GM12865 (cell line): Measurements from ENCODE around the gene KIF26B.

ENCODE experiments used
- DNase-seq: peaks from one replicate; pipeline ENCODE4 v3.0.0; 2010; ENCODE audit warnings: low read depth
- H3K4me3 ChIP-seq: 2 replicates; pipeline ENCODE4 v1.5.1; 2011; ENCODE audit warnings: mild to moderate bottlenecking, low read depth, low read length, control low read depth
- TF ChIP-seq, protein P1 (sequence below): IDR thresholded peaks from 2 replicates; pipeline ENCODE4 v1.5.1; 2011; ENCODE audit warnings: low read length, control low read depth, low read depth, inconsistent platforms; ENCODE audit not compliant: insufficient read depth; ENCODE audit errors: missing control alignments

The KIF26B gene

DNA sequence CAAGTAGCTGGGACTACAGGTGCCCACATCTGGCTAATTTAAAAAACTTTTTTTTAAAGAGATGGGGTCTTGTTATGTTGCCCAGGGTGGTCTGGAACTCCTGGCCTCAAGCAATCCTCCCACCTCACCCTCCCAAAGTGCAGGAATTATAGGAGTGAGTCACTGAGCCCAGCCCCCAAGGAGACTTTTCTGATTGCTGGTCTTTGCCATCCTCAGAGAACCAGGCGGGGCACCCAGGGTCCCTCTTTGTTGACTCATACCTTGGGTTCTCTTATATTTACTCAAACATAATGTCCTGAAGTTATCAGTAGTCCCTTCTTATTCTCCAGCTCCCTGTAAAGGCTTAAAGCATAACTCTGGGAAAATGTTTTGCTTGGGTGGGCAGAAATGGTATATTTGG, 51.1 kb downstream of the KIF26B start:
- no peak for DNase-seq
- TF ChIP-seq, protein P1, sequence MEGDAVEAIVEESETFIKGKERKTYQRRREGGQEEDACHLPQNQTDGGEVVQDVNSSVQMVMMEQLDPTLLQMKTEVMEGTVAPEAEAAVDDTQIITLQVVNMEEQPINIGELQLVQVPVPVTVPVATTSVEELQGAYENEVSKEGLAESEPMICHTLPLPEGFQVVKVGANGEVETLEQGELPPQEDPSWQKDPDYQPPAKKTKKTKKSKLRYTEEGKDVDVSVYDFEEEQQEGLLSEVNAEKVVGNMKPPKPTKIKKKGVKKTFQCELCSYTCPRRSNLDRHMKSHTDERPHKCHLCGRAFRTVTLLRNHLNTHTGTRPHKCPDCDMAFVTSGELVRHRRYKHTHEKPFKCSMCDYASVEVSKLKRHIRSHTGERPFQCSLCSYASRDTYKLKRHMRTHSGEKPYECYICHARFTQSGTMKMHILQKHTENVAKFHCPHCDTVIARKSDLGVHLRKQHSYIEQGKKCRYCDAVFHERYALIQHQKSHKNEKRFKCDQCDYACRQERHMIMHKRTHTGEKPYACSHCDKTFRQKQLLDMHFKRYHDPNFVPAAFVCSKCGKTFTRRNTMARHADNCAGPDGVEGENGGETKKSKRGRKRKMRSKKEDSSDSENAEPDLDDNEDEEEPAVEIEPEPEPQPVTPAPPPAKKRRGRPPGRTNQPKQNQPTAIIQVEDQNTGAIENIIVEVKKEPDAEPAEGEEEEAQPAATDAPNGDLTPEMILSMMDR, result no peak
- H3K4me3 ChIP-seq, result no peak overlapping the region

DNA sequence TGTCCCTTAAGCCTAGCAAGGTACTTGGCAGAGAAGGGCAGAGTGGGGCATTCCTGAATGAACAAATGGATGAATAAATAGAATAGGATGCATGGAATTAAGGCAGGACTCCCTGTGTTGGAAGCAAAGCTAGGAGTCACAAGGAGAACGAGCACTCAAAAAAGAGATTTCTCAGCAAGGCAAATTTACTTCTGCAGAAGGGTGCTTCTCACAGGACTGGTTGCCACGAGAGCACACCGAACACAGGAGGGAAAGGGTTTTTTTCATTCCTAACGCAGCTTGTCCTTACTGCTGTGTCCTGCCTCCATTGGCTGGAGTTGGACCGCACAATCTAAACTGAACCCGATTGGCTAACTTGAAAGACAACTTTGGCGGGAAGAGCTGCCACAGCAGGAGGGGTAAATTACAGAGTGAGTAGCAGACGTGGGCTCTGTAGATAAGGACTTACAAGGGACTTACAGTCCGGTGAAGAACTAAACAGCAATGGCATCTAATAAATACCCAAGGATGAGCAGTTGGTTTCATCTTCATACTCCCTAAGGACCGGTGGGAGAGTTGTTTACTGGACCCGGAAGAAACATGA, 52.4 kb downstream of the KIF26B start:
- H3K4me3 ChIP-seq, result no peak overlapping the region
- TF ChIP-seq, protein P1, result no peak
- DNase-seq, result no peak

DNA sequence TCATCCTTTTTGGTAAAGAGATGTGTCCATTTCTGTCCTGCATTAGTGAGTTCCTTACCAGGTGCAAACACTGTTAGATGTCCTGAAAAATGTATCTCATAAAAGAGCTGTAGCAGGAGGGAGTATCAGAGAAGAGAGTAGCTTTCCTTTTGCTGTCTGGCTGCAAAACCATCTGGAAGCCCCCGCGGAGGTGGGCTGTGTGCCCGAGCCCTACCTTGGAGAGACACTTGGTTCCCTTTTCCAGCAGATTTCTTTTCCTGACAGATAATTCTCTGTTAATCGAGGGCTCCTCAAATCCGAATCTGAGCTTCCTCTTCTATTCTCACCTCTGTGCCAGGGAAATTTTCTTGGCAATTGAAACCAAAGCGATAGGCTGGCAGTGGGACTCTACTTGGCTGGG, 53.0 kb downstream of the KIF26B start:
- no peak overlapping the region for H3K4me3 ChIP-seq
- no peak for DNase-seq
- TF ChIP-seq, protein P1, result no peak

DNA sequence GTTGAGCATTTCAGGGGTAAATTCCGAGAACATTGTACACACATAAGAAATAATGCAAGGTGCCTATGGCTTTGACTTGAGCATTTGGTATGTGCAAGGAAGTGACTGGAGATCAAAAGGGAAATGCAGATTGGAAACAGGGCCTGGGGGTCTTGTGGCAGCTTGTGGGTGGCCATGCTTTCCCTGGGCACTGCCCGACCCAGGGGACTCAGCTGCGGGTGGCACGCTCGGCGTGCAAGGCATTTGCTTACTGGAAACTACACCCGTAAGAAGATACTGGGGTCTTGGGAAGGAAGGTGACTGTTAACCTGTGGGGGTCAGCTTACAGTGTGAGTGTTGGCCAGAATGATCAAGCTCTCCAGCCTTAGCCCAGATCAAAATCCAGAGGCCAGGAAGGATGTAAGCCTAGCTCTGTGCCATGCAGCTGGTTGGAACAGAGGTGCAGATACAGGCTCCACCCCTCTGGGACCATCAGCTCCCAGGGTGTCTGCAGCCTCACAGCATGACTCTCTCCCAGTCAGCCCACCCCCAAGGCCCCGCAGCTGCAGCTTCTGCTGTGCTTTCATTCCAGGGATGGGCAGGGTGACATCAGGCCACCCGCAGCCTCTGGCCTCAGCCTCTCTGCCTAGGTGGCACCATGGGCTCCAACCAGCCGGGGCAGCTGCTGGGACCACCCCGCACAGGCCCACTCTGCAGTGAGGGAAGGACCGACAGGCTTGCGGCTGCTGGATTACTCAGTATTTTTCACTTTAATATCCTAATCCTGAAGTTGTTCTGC, 55.1 kb downstream of the KIF26B start:
- TF ChIP-seq, protein P1, result no peak
- H3K4me3 ChIP-seq, result no peak overlapping the region
- no peak for DNase-seq

DNA sequence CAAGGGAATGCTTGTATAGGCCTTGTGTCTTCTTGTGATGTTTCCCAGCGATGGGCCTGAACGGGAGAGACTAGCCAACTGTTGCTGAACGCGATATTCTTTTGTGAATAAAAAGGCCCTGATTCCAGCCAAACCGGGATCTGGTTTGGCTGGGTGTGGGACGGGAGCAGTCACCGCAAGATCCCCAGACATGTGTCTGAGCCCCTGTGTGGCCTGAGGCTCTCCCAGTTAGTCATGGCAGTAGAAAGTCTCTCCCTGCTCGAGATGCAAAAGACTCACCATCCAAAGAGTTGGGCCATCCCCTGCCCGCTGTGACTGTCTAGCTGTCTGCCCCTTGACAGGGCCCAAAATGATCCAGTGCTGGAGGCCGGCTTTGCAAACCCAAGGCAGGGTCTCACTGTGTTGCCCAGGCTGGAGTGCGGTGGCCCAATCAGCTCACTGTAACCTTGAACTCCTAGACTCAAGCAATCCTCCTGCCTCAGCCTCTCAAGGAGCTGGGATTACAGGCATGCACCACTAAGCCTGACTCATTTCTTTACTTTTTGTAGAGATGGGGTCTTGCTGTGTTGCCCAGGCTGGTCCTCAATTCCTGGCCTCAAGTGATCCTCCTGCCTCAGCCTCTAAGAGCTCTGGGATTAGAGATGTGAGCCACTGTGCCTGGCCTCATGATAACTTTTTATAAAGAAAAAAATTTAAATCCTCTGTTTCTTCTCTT, 56.4 kb downstream of the KIF26B start:
- no peak overlapping the region for H3K4me3 ChIP-seq
- TF ChIP-seq, protein P1, result no peak
- DNase-seq, result no peak

DNA sequence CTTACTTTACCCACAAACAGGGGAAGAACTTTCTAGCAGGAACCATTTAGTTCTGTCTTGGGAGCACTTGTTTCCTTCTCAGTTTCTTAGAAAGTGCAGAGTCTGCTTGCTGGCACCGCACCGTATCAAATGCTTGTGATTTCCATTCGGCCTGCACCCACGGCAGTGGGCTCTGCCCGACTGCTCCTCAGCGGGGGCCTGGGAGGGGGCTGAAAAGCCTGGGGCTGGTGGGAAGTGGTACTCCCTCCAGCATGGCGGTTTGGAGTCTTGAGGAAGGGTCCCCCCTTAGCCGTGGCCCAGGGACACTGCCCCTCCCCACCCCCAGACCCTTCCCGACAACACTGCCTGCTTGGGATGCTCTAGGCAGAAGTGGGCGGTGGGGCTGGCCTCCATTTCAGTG, 57.0 kb downstream of the KIF26B start:
- no peak for DNase-seq
- no peak overlapping the region for H3K4me3 ChIP-seq
- TF ChIP-seq, protein P1, result no peak
